Brain microvascular endothelial cell (primary cell): ENCODE measurements around the gene SSU72.
"Not testable (repeated sequence)": the region's sequence is repeated elsewhere in the genome, so short reads cannot be mapped to it uniquely, and the experiment has no call there.

ENCODE experiments used
- DNase-seq: peaks from one replicate; pipeline ENCODE4 v3.0.0-alpha.2; 2020
- H3K27ac ChIP-seq: fragments of 250-450 bp; sonication (Bioruptor Pico); 2 replicates; pipeline ENCODE4 v1.5.1; 2020; ENCODE audit warnings: mild to moderate bottlenecking, moderate library complexity
- H3K27me3 ChIP-seq: fragments of 250-450 bp; sonication (Bioruptor Pico); replicated peaks from 2 replicates; pipeline ENCODE4 v1.5.1; 2020; ENCODE audit warnings: mild to moderate bottlenecking
- H3K36me3 ChIP-seq: fragments of 250-450 bp; sonication (Bioruptor Pico); replicated peaks from 2 replicates; pipeline ENCODE4 v1.5.1; 2020; ENCODE audit warnings: mild to moderate bottlenecking
- H3K4me3 ChIP-seq: 2 replicates; pipeline ENCODE4 v1.5.1; 2011; ENCODE audit warnings: low read depth, mild to moderate bottlenecking, control low read depth, low read length, moderate library complexity
- CTCF ChIP-seq: IDR thresholded peaks from 2 replicates; pipeline ENCODE4 v1.5.1; 2011; ENCODE audit warnings: low read depth, mild to moderate bottlenecking, moderate library complexity, low read length, control low read depth, inconsistent platforms; ENCODE audit errors: missing control alignments
- in situ Hi-C: cut with HindIII; loops from 2 replicates; pipeline ENCODE4 v1.10.0; 2017; ENCODE audit warnings: low sequenced_read_pairs, low pct_ligation_motif_present

The SSU72 gene

GRCh38 chr1:1511533-1512285 lies 63.0 kb downstream of the SSU72 start, which contains the start of gene ATAD3A:
Gene ATAD3A (plus strand): TSS chr1:1512162. CDS start chr1:1512269, 107 bp downstream.
- peak; percentile 96 for DNase-seq
- in situ Hi-C loops: no loop called here

GRCh38 chr1:1510912-1511532 lies 63.6 kb downstream of the SSU72 start:
- DNase-seq: peak; percentile 15
- Histone ChIP-seq H3K36me3 (no peaks in the 10 kb centered on the region), H3K4me3 (peak overlapping the region; percentile 92), H3K27ac (peak overlapping the region; percentile 96), H3K27me3 (no peaks in the 10 kb centered on the region)
- in situ Hi-C loops: no loop called here
- peak; percentile 12 for TF ChIP-seq CTCF

More at GRCh38 chr1:1511533-1512285, 63.0 kb downstream of the SSU72 start, which contains the start of gene ATAD3A:
- peaks cover 5% of the 10 kb centered on the region for H3K36me3 ChIP-seq
- no peak for TF ChIP-seq CTCF
- peak within 1 kb of the TSS; percentile 92 for H3K4me3 ChIP-seq
- H3K27me3 ChIP-seq: no peaks in the 10 kb centered on the region
- H3K27ac ChIP-seq: peak within 1 kb of the TSS; percentile 96

GRCh38 chr1:1509465-1509850 lies 65.2 kb downstream of the SSU72 start:
- DNase-seq, in situ Hi-C loops, H3K27me3 ChIP-seq, H3K27ac ChIP-seq, H3K4me3 ChIP-seq, H3K36me3 ChIP-seq: not testable (repeated sequence)

GRCh38 chr1:1508775-1509464 lies 65.7 kb downstream of the SSU72 start:
- DNase-seq, H3K36me3 ChIP-seq, H3K27me3 ChIP-seq, in situ Hi-C loops, H3K27ac ChIP-seq, H3K4me3 ChIP-seq: not testable (repeated sequence)

- DNase-seq: no peak
- in situ Hi-C loops: no loop called here
- no peak overlapping the region for H3K27ac ChIP-seq
- no peaks in the 10 kb centered on the region for H3K36me3 ChIP-seq
- no peak overlapping the region for H3K4me3 ChIP-seq
- H3K27me3 ChIP-seq: no peaks in the 10 kb centered on the region
- no peak for TF ChIP-seq CTCF
Observed at GRCh38 chr1:1507305-1507704, 67.4 kb downstream of the SSU72 start.

GRCh38 chr1:1505801-1506200 lies 68.9 kb downstream of the SSU72 start:
- H3K27me3 ChIP-seq, H3K4me3 ChIP-seq, H3K27ac ChIP-seq, H3K36me3 ChIP-seq, in situ Hi-C loops, DNase-seq: not testable (repeated sequence)

- in situ Hi-C loops, H3K27me3 ChIP-seq, H3K36me3 ChIP-seq, H3K4me3 ChIP-seq: not testable (repeated sequence)
- peak overlapping the region; percentile 29 for H3K27ac ChIP-seq
- DNase-seq: peak; percentile 34
- TF ChIP-seq CTCF: peak; percentile 35
Observed at GRCh38 chr1:1505366-1505798, 69.3 kb downstream of the SSU72 start.
